Neural cell (in vitro differentiated cells): ENCODE measurements around the gene SLF1. TPM values are rescaled to one million over a fixed set of nuclear protein-coding genes. Genes with fewer than 3 reads are reported as not detected.

Experiments used
- H2AFZ ChIP-seq: fragments of 200-600, 300-800 bp; sonication (generic), shearing (Covaris generic); 2 replicates; pipeline ENCODE4 v1.6.0; 2014; ENCODE audit warnings: low read depth, mild to moderate bottlenecking, antibody characterized with exemption, low read length, moderate library complexity
- H3F3A ChIP-seq: fragments of 200-600 bp; shearing (Covaris generic); 2 replicates; pipeline ENCODE4 v1.6.1; 2016; ENCODE audit warnings: mild to moderate bottlenecking, moderate library complexity, mixed read lengths, antibody characterized with exemption, low read length; ENCODE audit not compliant: insufficient read depth, poor library complexity, severe bottlenecking
- H3K27ac ChIP-seq: fragments of 200-600, 300-800 bp; sonication (generic), shearing (Covaris generic); 2 replicates; pipeline ENCODE4 v1.5.1; 2014; ENCODE audit warnings: mild to moderate bottlenecking, low read length, moderate library complexity
- H3K27me3 ChIP-seq: fragments of 300-800, 200-600 bp; sonication (generic), shearing (Covaris generic); 2 replicates; pipeline ENCODE4 v1.6.0; 2014; ENCODE audit warnings: mild to moderate bottlenecking, low read depth, low read length, moderate library complexity; ENCODE audit not compliant: insufficient read depth
- H3K36me3 ChIP-seq: fragments of 300-800, 200-600 bp; sonication (generic), shearing (Covaris generic); 2 replicates; pipeline ENCODE4 v1.5.1; 2014; ENCODE audit warnings: mild to moderate bottlenecking, antibody characterized with exemption, low read length, moderate library complexity; ENCODE audit not compliant: insufficient read depth
- H3K4me2 ChIP-seq: fragments of 300-800, 200-600 bp; sonication (generic), shearing (Covaris generic); 2 replicates; pipeline ENCODE4 v1.6.0; 2014; ENCODE audit warnings: mild to moderate bottlenecking, low read length
- H3K4me3 ChIP-seq: fragments of 300-800, 200-600 bp; sonication (generic), shearing (Covaris generic); 2 replicates; pipeline ENCODE4 v1.5.1; 2014; ENCODE audit warnings: mild to moderate bottlenecking, low read length, moderate library complexity
- H3K79me2 ChIP-seq: fragments of 200-600 bp; shearing (Covaris generic); replicated peaks from 2 replicates; pipeline ENCODE4 v1.6.0; 2014; ENCODE audit warnings: mild to moderate bottlenecking, low read length, moderate library complexity; ENCODE audit not compliant: insufficient read depth
- H3K9ac ChIP-seq: fragments of 300-800, 200-600 bp; sonication (generic), shearing (Covaris generic); 2 replicates; pipeline ENCODE4 v1.6.1; 2016; ENCODE audit warnings: mild to moderate bottlenecking, low read length, mixed read lengths
- H3K9me2 ChIP-seq: fragments of 200-600 bp; shearing (Covaris generic); 2 replicates; pipeline ENCODE4 v1.6.1; 2016; ENCODE audit warnings: mild to moderate bottlenecking, low read length, mixed read lengths; ENCODE audit not compliant: insufficient read depth
- H3K9me3 ChIP-seq: fragments of 200-600, 300-800 bp; sonication (generic), shearing (Covaris generic); 2 replicates; pipeline ENCODE4 v1.6.1; 2016; ENCODE audit warnings: mild to moderate bottlenecking, mixed run types, low read length, moderate library complexity, mixed read lengths
- H4K20me1 ChIP-seq: fragments of 200-600 bp; shearing (Covaris generic); 2 replicates; pipeline ENCODE4 v1.6.1; 2016; ENCODE audit warnings: mild to moderate bottlenecking, mixed run types; ENCODE audit not compliant: insufficient read depth
- CTCF ChIP-seq: fragments of 450-650 bp; IDR thresholded peaks from 2 replicates; pipeline ENCODE4 v1.5.1; 2014; ENCODE audit warnings: antibody characterized with exemption, mild to moderate bottlenecking, moderate library complexity; ENCODE audit not compliant: poor library complexity, severe bottlenecking
- EP300 ChIP-seq: fragments of 450-650 bp; conservative IDR thresholded peaks from 2 replicates; pipeline ENCODE4 v1.6.1; 2014; ENCODE audit warnings: antibody characterized with exemption, mild to moderate bottlenecking, moderate library complexity; ENCODE audit not compliant: poor library complexity, severe bottlenecking
- EZH2 ChIP-seq: fragments of 200-600, 300-800 bp; shearing (Covaris generic), sonication (generic); IDR thresholded peaks from 2 replicates; pipeline ENCODE4 v1.6.1; 2014; ENCODE audit warnings: antibody characterized with exemption, low read length, borderline replicate concordance, mild to moderate bottlenecking; ENCODE audit not compliant: insufficient read depth, poor library complexity, severe bottlenecking
- MXI1 ChIP-seq: fragments of 450-650 bp; conservative IDR thresholded peaks from 2 replicates; pipeline ENCODE4 v1.6.1; 2014; ENCODE audit warnings: antibody characterized with exemption, mild to moderate bottlenecking; ENCODE audit not compliant: poor library complexity, severe bottlenecking
- POLR2AphosphoS5 ChIP-seq: IDR thresholded peaks from 2 replicates; pipeline ENCODE4 v1.6.1; 2012
- RAD21 ChIP-seq: fragments of 450-650 bp; conservative IDR thresholded peaks from 2 replicates; pipeline ENCODE4 v1.6.1; 2014; ENCODE audit warnings: antibody characterized with exemption, mild to moderate bottlenecking, moderate library complexity
- REST ChIP-seq: IDR thresholded peaks from 2 replicates; pipeline ENCODE4 v1.6.1; 2012; ENCODE audit warnings: borderline replicate concordance
- SMC3 ChIP-seq: fragments of 450-650 bp; conservative IDR thresholded peaks from 2 replicates; pipeline ENCODE4 v1.6.1; 2014; ENCODE audit warnings: antibody characterized with exemption, mild to moderate bottlenecking, moderate library complexity; ENCODE audit not compliant: poor library complexity
- TAF1 ChIP-seq: IDR thresholded peaks from 2 replicates; pipeline ENCODE4 v1.6.1; 2012; ENCODE audit warnings: low read depth
- polyA plus RNA-seq: library from polyadenylated mRNA; depleted of rRNA; stranded (reverse); fragments of >200 nt; gene quantifications from 2 replicates; pipeline ENCODE4 v1.2.3, GENCODE V29; 2014

SLF1 gene
- polyA plus RNA-seq, 1 donor from 2014 or later: 19.7 TPM

- TF ChIP-seq RAD21: no peak
- TF ChIP-seq EZH2: no peak
- no peak for TF ChIP-seq EP300
- TF ChIP-seq REST: no peak
- TF ChIP-seq POLR2AphosphoS5: no peak
- TF ChIP-seq TAF1: no peak
- no peak for TF ChIP-seq MXI1
- TF ChIP-seq SMC3: no peak
- no peak for TF ChIP-seq CTCF
- Histone ChIP-seq H3K4me3 (no peak overlapping the region), H3K9me2 (no peaks in the 10 kb centered on the region), H3K27me3 (no peaks in the 10 kb centered on the region), H3K79me2 (no peaks in the 10 kb centered on the region), H3K9ac (no peak overlapping the region), H4K20me1 (no peaks in the 10 kb centered on the region), H3K9me3 (no peaks in the 10 kb centered on the region), H3K27ac (no peak overlapping the region), H3F3A (no peaks in the 10 kb centered on the region), H3K36me3 (no peaks in the 10 kb centered on the region), H2AFZ (no peak overlapping the region), H3K4me2 (no peak overlapping the region)
These were observed 52.3 kb downstream of the SLF1 start for GRCh38 chr5:94670726-94671125.

- H3K27ac ChIP-seq: no peak overlapping the region
- H3K9me3 ChIP-seq: no peaks in the 10 kb centered on the region
- H3K79me2 ChIP-seq: no peaks in the 10 kb centered on the region
- H3F3A ChIP-seq: no peaks in the 10 kb centered on the region
- H3K4me3 ChIP-seq: no peak overlapping the region
- H4K20me1 ChIP-seq: no peaks in the 10 kb centered on the region
- H3K9me2 ChIP-seq: no peaks in the 10 kb centered on the region
- no peaks in the 10 kb centered on the region for H3K36me3 ChIP-seq
- no peak overlapping the region for H3K4me2 ChIP-seq
- H3K9ac ChIP-seq: no peak overlapping the region
- TF ChIP-seq CTCF: no peak
- TF ChIP-seq MXI1: no peak
- no peak for TF ChIP-seq REST
- no peaks in the 10 kb centered on the region for H3K27me3 ChIP-seq
- no peak overlapping the region for H2AFZ ChIP-seq
These were observed 54.3 kb downstream of the SLF1 start for GRCh38 chr5:94672746-94673145.
